ENCODE results near the gene TMC3.

TMC3 gene

GRCh38 chr15:81387621-81388435 lies 13.8 kb upstream of the TMC3 start:
- Mint-ChIP-seq H3K4me1 (no peaks in the 10 kb centered on the region), H3K9me3 (peaks cover 3% of the 10 kb centered on the region), H3K36me3 (ENCODE audit: low read depth) (no peaks in the 10 kb centered on the region), H3K27ac (no peak overlapping the region), H3K4me3 (no peak overlapping the region), H3K27me3 (ENCODE audit: low read depth) (no peaks in the 10 kb centered on the region)
- TF ChIP-seq CTCF (IDR thresholded peaks at IDR 0.05; ENCODE audit: unreplicated experiment in 3 of 3), result no peak

- H3K4me1 Mint-ChIP-seq, result no peaks in the 10 kb centered on the region
- no peak overlapping the region for H3K4me3 Mint-ChIP-seq
- peaks cover 3% of the 10 kb centered on the region for H3K9me3 Mint-ChIP-seq
- no peaks in the 10 kb centered on the region for H3K36me3 Mint-ChIP-seq (ENCODE audit: low read depth)
- no peak for TF ChIP-seq CTCF (IDR thresholded peaks at IDR 0.05; ENCODE audit: unreplicated experiment in 3 of 3)
- no peak overlapping the region for H3K27ac Mint-ChIP-seq
- no peaks in the 10 kb centered on the region for H3K27me3 Mint-ChIP-seq (ENCODE audit: low read depth)
Measured at GRCh38 chr15:81386947-81387346, 12.9 kb upstream of the TMC3 start.

- H3K9me3 Mint-ChIP-seq, result peaks cover 3% of the 10 kb centered on the region
- no peaks in the 10 kb centered on the region for H3K36me3 Mint-ChIP-seq (ENCODE audit: low read depth)
- peaks cover 4% of the 10 kb centered on the region for H3K4me1 Mint-ChIP-seq
- TF ChIP-seq CTCF (IDR thresholded peaks at IDR 0.05; ENCODE audit: unreplicated experiment in 3 of 3), result no peak
- no peak overlapping the region for H3K27ac Mint-ChIP-seq
- H3K27me3 Mint-ChIP-seq (ENCODE audit: low read depth), result no peaks in the 10 kb centered on the region
- H3K4me3 Mint-ChIP-seq, result no peak overlapping the region
Measured at GRCh38 chr15:81385721-81386076, 11.7 kb upstream of the TMC3 start.

DNA sequence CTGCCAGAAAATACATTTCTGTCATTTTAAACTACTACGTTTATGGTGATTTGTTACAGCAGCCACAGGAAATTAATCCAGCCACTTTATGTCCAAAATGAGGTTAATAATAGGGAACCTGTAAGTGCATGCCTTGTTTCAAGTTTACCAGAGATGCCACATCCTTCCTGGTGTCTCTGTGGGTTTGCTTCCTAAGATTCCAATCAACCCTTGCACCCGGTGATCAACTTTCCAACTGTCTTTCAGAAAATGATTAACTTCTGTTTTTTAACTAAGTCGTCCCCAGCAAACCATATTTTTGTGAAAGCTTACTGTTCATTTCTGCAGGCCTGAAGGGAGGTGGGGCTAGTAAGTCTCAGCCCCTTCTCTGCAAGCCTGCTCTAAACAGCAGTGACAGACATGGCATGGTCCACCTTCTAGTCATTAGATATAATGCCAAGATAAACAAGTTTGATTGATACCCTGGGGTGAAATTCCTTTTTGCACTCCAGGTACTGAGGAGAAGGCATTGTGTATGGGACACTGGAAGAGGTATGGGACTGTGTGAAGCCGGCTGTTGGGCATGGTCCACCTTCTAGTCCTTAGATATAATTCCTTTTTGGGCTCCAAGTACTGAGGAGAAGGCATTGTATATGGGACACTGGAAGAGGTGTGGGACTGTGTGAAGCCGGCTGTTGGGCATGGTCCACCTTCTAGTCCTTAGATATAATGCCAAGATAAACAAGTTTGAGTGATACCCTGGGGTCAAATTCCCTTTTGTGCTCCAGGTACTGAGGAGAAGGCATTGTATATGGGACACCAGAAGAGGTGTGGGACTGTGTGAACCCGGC lies 11.1 kb upstream of the TMC3 start:
- peaks cover 3% of the 10 kb centered on the region for H3K9me3 Mint-ChIP-seq
- no peaks in the 10 kb centered on the region for H3K27me3 Mint-ChIP-seq (ENCODE audit: low read depth)
- no peak overlapping the region for H3K4me3 Mint-ChIP-seq
- no peaks in the 10 kb centered on the region for H3K36me3 Mint-ChIP-seq (ENCODE audit: low read depth)
- peaks cover 10% of the 10 kb centered on the region for H3K4me1 Mint-ChIP-seq
- no peak for TF ChIP-seq CTCF (IDR thresholded peaks at IDR 0.05; ENCODE audit: unreplicated experiment in 3 of 3)
- H3K27ac Mint-ChIP-seq, result no peak overlapping the region

GRCh38 chr15:81381720-81382119 lies 7.7 kb upstream of the TMC3 start:
- Mint-ChIP-seq H3K36me3 (ENCODE audit: low read depth) (no peaks in the 10 kb centered on the region), H3K9me3 (peaks cover 3% of the 10 kb centered on the region), H3K4me1 (peaks cover 28% of the 10 kb centered on the region), H3K27me3 (ENCODE audit: low read depth) (no peaks in the 10 kb centered on the region), H3K27ac (no peak overlapping the region), H3K4me3 (no peak overlapping the region)
- TF ChIP-seq CTCF (IDR thresholded peaks at IDR 0.05; ENCODE audit: unreplicated experiment in 3 of 3), result no peak

Data from nephron (organoid).